Measurements from ENCODE around the gene COL8A2. TPM values are rescaled to one million over a fixed set of nuclear protein-coding genes. Genes with fewer than 3 reads are reported as not detected.

COL8A2 gene
- total RNA-seq, 4 donors from 2014 or later = 1.2 to 5.4 (median 1.7) TPM

DNA sequence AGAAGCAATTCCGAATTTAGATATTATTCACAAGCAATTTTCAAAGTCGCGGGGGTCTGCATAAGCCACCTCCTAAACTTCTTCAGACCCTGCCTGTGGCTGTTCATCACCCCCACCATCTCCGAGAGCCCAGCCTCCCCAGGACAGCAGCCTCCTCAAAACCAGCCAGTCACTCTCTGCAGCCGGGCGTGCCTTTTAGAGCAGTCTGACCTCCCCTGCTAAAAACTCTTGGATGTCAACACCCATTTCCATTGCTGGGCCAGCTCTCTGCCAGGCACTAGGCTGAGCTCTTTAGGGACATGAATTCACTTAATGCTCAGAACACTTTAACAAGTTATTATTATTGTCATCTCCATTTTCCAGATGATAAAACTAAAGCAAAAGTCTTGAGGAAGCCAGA, 24.6 kb downstream of the COL8A2 start:
- in situ Hi-C loops (cut with MboI; ENCODE audit: low pct_ligation_motif_present in 1 of 4, low pct_unique_long_range_greater_than_20kb in 1 of 4, low sequenced_read_pairs in 3 of 4) = loop anchor here in 3 of 4 donors (10.0 to 25.0 kb wide), 5 partner anchors 84 to 312 kb away; no protein-coding TSS in a partner anchor
- 69% methylated on average over 6 of the region's 6 CpGs; no CpG with 5 or more reads in 1 of the 2 donors for WGBS, 2 donors (ENCODE audit: low coverage in 1 of 2)

DNA sequence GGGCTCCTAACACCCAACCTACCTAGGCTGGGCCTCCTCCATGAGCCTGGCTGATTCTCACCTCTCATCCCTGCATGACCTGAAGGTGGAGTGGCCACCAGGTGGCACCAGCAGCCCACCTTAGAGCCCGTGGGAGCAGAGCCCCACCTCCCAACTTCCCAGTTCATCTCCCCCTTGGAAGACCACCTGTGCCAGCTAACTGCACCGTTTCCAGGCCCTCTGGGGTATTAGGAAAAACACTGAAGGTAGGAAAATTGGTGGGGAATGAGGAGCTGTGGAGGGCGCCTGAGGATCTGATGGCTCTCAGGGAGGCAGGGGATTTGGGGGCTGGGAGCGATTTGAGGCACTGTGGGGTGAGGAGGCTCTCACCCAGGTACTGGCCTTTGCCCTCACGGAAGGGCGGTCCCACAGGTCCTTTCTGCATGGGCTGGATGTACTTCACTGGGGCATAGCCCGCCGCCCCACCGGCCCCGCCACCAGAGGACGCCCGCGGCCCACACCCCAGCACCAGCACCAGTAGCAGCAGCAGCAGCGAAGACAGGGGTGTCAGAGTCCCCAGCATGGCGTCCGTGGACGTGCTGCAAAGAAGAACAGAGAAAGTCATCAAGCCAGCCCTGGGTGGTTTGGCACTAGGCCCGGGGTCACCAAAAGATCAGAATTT, 25.2 kb downstream of the COL8A2 start:
- Histone ChIP-seq H3K27me3 (no peaks in the 10 kb centered on the region), H3K9me3 (no peaks in the 10 kb centered on the region), H3K4me1 (peaks cover 0 to 8% (median 3%) of the 10 kb centered on the region in 4 donors), H3K27ac (no peak overlapping the region), H3K4me3 (no peak overlapping the region), H3K36me3 (peaks cover 0 to 5% (median 0%) of the 10 kb centered on the region in 4 donors)
- intact Hi-C loops (cut with DNase I; ENCODE audit: low total_unique reads) (loop anchor here (2.0 to 5.0 kb wide), 2 partner anchors 35 to 322 kb away; no protein-coding TSS in a partner anchor), in situ Hi-C loops (cut with MboI; ENCODE audit: low pct_ligation_motif_present in 1 of 4, low pct_unique_long_range_greater_than_20kb in 1 of 4, low sequenced_read_pairs in 3 of 4) (loop anchor here in 3 of 4 donors (10.0 to 25.0 kb wide), 5 partner anchors 85 to 312 kb away; no protein-coding TSS in a partner anchor)
- TF ChIP-seq, protein P1, sequence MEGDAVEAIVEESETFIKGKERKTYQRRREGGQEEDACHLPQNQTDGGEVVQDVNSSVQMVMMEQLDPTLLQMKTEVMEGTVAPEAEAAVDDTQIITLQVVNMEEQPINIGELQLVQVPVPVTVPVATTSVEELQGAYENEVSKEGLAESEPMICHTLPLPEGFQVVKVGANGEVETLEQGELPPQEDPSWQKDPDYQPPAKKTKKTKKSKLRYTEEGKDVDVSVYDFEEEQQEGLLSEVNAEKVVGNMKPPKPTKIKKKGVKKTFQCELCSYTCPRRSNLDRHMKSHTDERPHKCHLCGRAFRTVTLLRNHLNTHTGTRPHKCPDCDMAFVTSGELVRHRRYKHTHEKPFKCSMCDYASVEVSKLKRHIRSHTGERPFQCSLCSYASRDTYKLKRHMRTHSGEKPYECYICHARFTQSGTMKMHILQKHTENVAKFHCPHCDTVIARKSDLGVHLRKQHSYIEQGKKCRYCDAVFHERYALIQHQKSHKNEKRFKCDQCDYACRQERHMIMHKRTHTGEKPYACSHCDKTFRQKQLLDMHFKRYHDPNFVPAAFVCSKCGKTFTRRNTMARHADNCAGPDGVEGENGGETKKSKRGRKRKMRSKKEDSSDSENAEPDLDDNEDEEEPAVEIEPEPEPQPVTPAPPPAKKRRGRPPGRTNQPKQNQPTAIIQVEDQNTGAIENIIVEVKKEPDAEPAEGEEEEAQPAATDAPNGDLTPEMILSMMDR (IDR thresholded peaks at IDR 0.05) = peak; percentile 77 to 93 (median 86)
- TF ChIP-seq POLR2AphosphoS5 (IDR thresholded peaks at IDR 0.05) = no peak
- 30% methylated on average over 18 of the region's 18 CpGs; no CpG with 5 or more reads in 1 of the 2 donors for WGBS, 2 donors (ENCODE audit: low coverage in 1 of 2)
- peak; percentile 84 for DNase-seq

More for the DNA sequence above, 24.6 kb downstream of the COL8A2 start:
- TF ChIP-seq POLR2A (IDR thresholded peaks at IDR 0.05) (no peak), POLR2AphosphoS5 (IDR thresholded peaks at IDR 0.05) (no peak)
- TF ChIP-seq, protein P1 (IDR thresholded peaks at IDR 0.05) = no peak
- intact Hi-C loops (cut with DNase I; ENCODE audit: low total_unique reads) = no loop called here
- no peak overlapping the region for H3K4me3 ChIP-seq
- no peaks in the 10 kb centered on the region for H3K36me3 ChIP-seq
- no peaks in the 10 kb centered on the region for H3K9me3 ChIP-seq
- H3K27ac ChIP-seq = no peak overlapping the region
- no peaks in the 10 kb centered on the region for H3K27me3 ChIP-seq
- peaks cover 0 to 8% (median 3%) of the 10 kb centered on the region in 4 donors for H3K4me1 ChIP-seq
- DNase-seq = no peak

DNA sequence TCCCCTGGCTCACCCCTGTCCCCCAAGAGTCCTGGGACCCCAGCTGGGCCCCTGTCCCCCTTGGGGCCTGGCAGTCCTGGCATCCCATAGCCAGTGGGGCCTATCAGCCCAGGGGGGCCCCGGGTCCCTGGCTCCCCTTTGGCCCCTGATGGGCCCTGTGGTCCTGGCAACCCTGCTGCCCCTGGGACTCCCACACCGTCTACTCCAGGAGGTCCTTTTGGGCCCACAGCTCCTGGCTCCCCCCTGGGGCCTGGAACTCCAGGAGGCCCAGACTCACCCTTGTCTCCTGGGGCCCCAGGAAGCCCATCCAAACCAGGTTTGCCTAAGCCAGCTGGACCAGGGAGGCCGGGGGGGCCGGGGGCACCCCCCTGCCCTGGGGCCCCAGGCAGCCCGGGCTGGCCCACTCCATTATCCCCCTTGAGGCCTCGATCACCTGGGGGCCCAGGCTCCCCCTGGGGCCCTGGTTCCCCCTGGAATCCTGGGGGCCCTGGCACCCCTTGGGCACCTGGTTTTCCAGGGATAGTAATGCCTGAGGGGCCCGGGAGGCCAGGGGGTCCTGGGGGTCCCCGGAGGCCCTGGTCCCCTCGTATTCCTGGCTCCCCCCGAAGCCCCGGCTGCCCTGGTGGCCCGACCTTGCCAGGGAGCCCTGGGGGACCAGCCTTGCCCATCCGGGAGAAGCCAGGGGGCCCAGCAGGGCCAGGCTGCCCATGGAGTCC, 26.2 kb downstream of the COL8A2 start:
- DNase-seq = no peak
- TF ChIP-seq EP300 (IDR thresholded peaks at IDR 0.05; ENCODE audit: low read depth) (no peak), POLR2AphosphoS5 (IDR thresholded peaks at IDR 0.05) (no peak), POLR2A (IDR thresholded peaks at IDR 0.05) (no peak)
- TF ChIP-seq, protein P1 (IDR thresholded peaks at IDR 0.05) = no peak
- in situ Hi-C loops (cut with MboI; ENCODE audit: low pct_ligation_motif_present in 1 of 4, low pct_unique_long_range_greater_than_20kb in 1 of 4, low sequenced_read_pairs in 3 of 4) = loop anchor here in 1 of 4 donors (10.0 kb wide), 1 partner anchor 86 kb away; no protein-coding TSS in a partner anchor

More for the DNA sequence above, 26.2 kb downstream of the COL8A2 start:
- 83% methylated on average over 4 of the region's 13 CpGs; no CpG with 5 or more reads in 1 of the 2 donors for WGBS, 2 donors (ENCODE audit: low coverage in 1 of 2)
- Histone ChIP-seq H3K36me3 (peaks cover 0 to 15% (median 0%) of the 10 kb centered on the region in 4 donors), H3K9me3 (no peaks in the 10 kb centered on the region), H3K27ac (no peak overlapping the region), H3K4me3 (no peak overlapping the region), H3K27me3 (no peaks in the 10 kb centered on the region), H3K4me1 (peaks cover 0 to 8% (median 3%) of the 10 kb centered on the region in 4 donors)
- intact Hi-C loops (cut with DNase I; ENCODE audit: low total_unique reads) = loop anchor here (2.0 to 5.0 kb wide), 2 partner anchors 36 to 323 kb away; no protein-coding TSS in a partner anchor
